Posterior cingulate gyrus (tissue), 11 donors: ENCODE data around the gene LMAN1.

Experiments used
- DNase-seq, 10 donors: peaks; one replicate each; pipeline versions ENCODE4 v3.0.0 to v3.0.0-alpha.2; 2020 to 2021; ENCODE audit warnings: mixed read lengths in 3 of 10
- intact Hi-C: fragments of 100-400 bp; cut with DNase I; formaldehyde crosslinking; loops from one replicate; pipeline ENCODE4 v1.15.1; 2023

LMAN1 gene

GRCh38 chr18:59374128-59374527 lies 15.1 kb upstream of the LMAN1 start:
- intact Hi-C loops: no loop called here

DNA sequence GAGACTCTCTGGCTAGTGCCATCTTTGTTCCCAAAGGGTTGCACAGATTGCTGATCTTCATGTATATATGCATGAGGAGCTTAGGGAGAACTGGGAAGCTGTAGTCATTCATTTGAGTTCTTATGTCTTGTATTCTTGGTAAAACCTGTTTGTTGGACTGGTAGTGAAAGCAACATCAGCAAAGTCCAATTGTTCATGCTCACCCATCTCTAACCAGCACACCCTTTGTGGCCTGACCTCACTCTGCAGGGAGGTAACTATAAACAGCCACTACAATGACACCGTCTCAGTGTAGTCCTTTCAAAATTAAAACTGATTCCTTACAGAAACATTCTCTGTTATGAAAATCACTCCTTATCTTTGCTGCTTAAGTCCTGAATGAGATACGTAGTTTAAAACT lies 13.9 kb upstream of the LMAN1 start:
- no peak for DNase-seq
- intact Hi-C loops: no loop called here

More at GRCh38 chr18:59374128-59374527, 15.1 kb upstream of the LMAN1 start:
- DNase-seq: no peak

GRCh38 chr18:59360381-59360780 lies 1.3 kb upstream of the LMAN1 start:
- intact Hi-C loops: no loop called here
- DNase-seq: no peak

GRCh38 chr18:59359576-59359952 lies 499 bp upstream of the LMAN1 start:
- DNase-seq: no peak
- intact Hi-C loops: no loop called here

DNA sequence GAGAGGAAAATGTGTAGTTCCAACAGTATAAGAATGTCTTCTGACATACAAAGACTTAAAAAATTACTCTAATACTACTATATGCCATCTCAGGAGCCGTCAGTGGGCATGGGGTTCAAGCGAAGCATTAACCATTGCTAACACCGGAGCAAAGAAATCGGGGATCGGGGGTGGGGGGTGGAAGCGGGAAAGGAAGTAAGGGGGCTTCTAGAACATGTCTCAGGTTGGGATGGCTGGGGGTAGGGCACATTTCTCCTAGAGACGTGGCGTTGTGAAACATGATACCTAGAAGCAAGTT lies 702 bp downstream of the LMAN1 start:
- DNase-seq: no peak
- intact Hi-C loops: no loop called here

DNA sequence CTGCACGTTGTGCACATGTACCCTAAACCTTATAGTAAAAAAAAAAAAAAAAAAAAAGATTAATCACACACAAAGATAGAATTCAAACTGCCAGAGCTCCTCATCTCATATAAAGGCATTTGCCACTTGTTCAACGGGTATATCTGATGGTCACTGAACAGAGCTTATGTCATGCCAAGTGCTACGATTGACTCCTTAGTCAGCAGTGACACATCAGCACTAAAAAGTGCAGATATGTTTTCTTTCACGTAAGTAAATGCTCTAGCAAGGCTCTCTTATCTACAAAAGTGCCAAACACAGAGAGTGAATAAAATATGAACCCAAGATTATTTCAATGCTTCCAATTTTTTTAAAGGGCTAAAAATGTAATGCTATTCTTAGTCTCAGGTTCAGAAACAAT lies 1.1 kb downstream of the LMAN1 start:
- DNase-seq: no peak
- intact Hi-C loops: no loop called here

GRCh38 chr18:59354731-59355130 lies 4.3 kb downstream of the LMAN1 start:
- no peak for DNase-seq
- intact Hi-C loops: no loop called here

GRCh38 chr18:59353079-59353680 lies 5.9 kb downstream of the LMAN1 start:
- intact Hi-C loops: no loop called here
- no peak for DNase-seq

- DNase-seq: no peak
- intact Hi-C loops: no loop called here
These were observed 6.7 kb downstream of the LMAN1 start for GRCh38 chr18:59352250-59352855.

- intact Hi-C loops: no loop called here
These were observed 13.5 kb downstream of the LMAN1 start for GRCh38 chr18:59345556-59345955.

GRCh38 chr18:59344996-59345395 lies 14.1 kb downstream of the LMAN1 start:
- intact Hi-C loops: no loop called here
- DNase-seq: no peak

More at GRCh38 chr18:59345556-59345955, 13.5 kb downstream of the LMAN1 start:
- DNase-seq: peak in 1 of 10 donors; percentile 52

GRCh38 chr18:59343926-59344325 lies 15.1 kb downstream of the LMAN1 start:
- no peak for DNase-seq
- intact Hi-C loops: no loop called here

GRCh38 chr18:59340817-59341216 lies 18.2 kb downstream of the LMAN1 start:
- DNase-seq: no peak
- intact Hi-C loops: no loop called here

DNA sequence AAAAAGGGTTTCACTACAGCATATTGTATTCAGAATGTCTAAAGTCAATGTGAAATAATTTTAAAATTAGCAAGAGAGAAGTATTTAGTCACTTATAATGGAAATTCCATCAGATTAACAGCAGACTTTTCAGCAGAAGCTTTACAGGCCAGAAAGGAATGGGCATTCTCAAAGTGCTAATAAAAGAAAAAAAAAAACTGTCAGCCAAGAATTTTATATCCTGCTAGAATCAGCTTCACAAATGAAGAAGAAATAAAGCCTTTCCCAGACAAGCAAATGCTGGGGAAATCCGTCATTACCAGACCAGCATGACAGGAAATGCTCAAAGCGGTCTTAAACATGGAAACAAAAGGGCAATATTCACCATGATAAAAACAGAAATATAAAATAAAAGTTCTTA lies 18.8 kb downstream of the LMAN1 start:
- DNase-seq: no peak
- intact Hi-C loops: no loop called here

GRCh38 chr18:59332986-59333385 lies 26.1 kb downstream of the LMAN1 start:
- DNase-seq: no peak
- intact Hi-C loops: no loop called here

- intact Hi-C loops: no loop called here
- DNase-seq: no peak
These were observed 30.4 kb downstream of the LMAN1 start for GRCh38 chr18:59328683-59329082.

- no peak for DNase-seq
- intact Hi-C loops: no loop called here
These were observed 33.1 kb downstream of the LMAN1 start for GRCh38 chr18:59325965-59326364.

- no peak for DNase-seq
- intact Hi-C loops: no loop called here
These were observed 34.5 kb downstream of the LMAN1 start for GRCh38 chr18:59324623-59324971.

DNA sequence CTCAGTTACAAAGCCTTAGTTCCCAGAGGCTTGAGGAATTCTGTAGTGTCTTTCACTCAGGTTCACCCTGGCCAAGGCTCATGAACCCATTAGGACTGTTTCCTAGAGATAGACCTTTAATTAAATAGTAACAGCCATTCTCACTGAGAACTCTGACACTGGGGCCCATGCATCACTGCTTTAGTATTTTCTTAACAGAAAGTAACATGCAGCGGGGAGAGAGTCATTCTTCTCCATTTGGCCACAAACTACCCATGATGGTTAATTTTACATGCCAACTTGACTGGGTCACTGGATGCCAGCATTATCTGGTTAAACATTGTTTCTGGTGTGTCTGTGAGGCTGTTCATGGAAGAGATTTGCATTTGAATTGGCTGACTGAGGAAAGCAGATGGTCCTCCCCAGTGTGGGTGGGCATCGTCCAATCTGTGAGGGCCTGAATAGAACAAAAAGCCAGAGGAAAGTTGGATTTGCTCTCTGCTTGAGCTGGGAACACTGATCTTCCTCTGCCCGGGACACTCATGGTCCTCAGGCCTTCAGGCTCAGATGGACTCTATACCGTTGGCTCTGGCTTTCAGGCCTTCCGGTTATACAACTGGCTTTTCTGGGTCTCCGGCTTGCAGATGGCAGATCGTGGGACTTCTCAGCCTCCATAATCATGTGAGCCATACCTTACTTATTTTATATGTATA lies 35.0 kb downstream of the LMAN1 start:
- DNase-seq: peak in 1 of 10 donors; percentile 59
- intact Hi-C loops: no loop called here

- intact Hi-C loops: no loop called here
- DNase-seq: no peak
These were observed 40.5 kb downstream of the LMAN1 start, which contains the start of gene CPLX4 for GRCh38 chr18:59318460-59319050. Gene CPLX4 (minus strand): TSS chr18:59318649. CDS start chr18:59318462, 187 bp downstream.

DNA sequence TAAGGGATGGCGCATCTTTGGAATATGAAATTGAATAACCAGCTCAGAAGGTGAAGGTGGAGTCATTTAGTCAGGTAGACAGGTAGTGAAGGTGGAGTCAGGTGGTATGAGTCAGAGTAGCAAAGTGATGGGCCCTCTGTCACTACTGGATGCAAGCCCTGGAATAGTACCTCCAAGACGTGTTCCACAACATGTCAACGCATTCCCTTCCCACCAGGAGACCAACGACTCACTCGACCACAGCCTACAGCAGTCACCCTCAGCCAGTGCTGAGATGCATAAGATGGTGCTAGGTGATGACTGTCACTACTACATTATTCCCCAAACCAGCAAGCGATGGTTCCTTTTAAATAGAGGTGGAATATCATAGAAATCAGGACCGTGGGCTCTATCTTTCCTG lies 47.4 kb downstream of the LMAN1 start:
- no peak for DNase-seq
- intact Hi-C loops: no loop called here

GRCh38 chr18:59308938-59309260 lies 50.2 kb downstream of the LMAN1 start:
- intact Hi-C loops: loop anchor here (2.0 to 5.0 kb wide), 2 partner anchors 60 to 93 kb away; no protein-coding TSS in a partner anchor
- DNase-seq: no peak
